CD14-positive monocyte (primary cell): ENCODE measurements around the gene C12orf57. TPM values are rescaled to one million over a fixed set of nuclear protein-coding genes. Genes with fewer than 3 reads are reported as not detected.
A peak's percentile ranks its signal among the peaks of the same experiment; 100 is the strongest.

ENCODE experiments used
- DNase-seq, 3 donors: peaks; one replicate each; pipeline ENCODE4 v3.0.0-alpha.2; 2011 to 2022
- H2AFZ ChIP-seq: 2 replicates; pipeline ENCODE4 v1.6.0; 2012; ENCODE audit warnings: mild to moderate bottlenecking, low read depth, low read length, inconsistent platforms; ENCODE audit not compliant: insufficient read depth, poor library complexity, severe bottlenecking
- H3K27ac ChIP-seq, 2 donors: 1 replicate in 1 of 2; 2 replicates in 1 of 2; pipeline ENCODE4 v1.5.1; 2012 to 2013; ENCODE audit warnings: low read length in 2 of 2, control low read depth in 1 of 2, inconsistent platforms in 1 of 2, low read depth in 1 of 2, mild to moderate bottlenecking in 1 of 2
- H3K27me3 ChIP-seq, 2 donors: one replicate each; pipeline versions ENCODE4 v1.6.0 to v1.6.1; 2011 to 2013; ENCODE audit warnings: low read length in 2 of 2; ENCODE audit not compliant: control insufficient read depth in 2 of 2, insufficient read depth in 2 of 2
- H3K36me3 ChIP-seq, 2 donors: replicated peaks in 1 of 2; 1 replicate in 1 of 2; 2 replicates in 1 of 2; pipeline versions ENCODE4 v1.5.1 to v1.6.1; 2012 to 2013; ENCODE audit warnings: low read length in 2 of 2, control low read depth in 1 of 2, inconsistent platforms in 1 of 2, mild to moderate bottlenecking in 1 of 2; ENCODE audit not compliant: insufficient read depth in 2 of 2, control insufficient read depth in 1 of 2
- H3K4me1 ChIP-seq, 2 donors: 1 replicate in 1 of 2; 2 replicates in 1 of 2; pipeline versions ENCODE4 v1.5.1 to v1.6.1; 2012 to 2013; ENCODE audit warnings: low read length in 2 of 2, control low read depth in 1 of 2, inconsistent platforms in 1 of 2, mild to moderate bottlenecking in 1 of 2, moderate library complexity in 1 of 2; ENCODE audit not compliant: insufficient read depth in 2 of 2, control insufficient read depth in 1 of 2
- H3K4me2 ChIP-seq: replicated peaks from 2 replicates; pipeline ENCODE3; 2012; ENCODE audit warnings: low read length, moderate library complexity, mild to moderate bottlenecking; ENCODE audit not compliant: poor library complexity, severe bottlenecking; ENCODE audit errors: extremely low read depth
- H3K4me3 ChIP-seq, 3 experiments: fragments of 200-600 bp in 1 of 3; sonication (generic) in 1 of 3; replicated peaks in 1 of 3; 1 replicate in 2 of 3; 2 replicates in 1 of 3; pipeline ENCODE4 v1.5.1; 2011 to 2013; ENCODE audit warnings: low read length in 3 of 3, mild to moderate bottlenecking in 3 of 3, control low read depth in 2 of 3, low read depth in 2 of 3, inconsistent platforms in 1 of 3, moderate library complexity in 1 of 3
- H3K79me2 ChIP-seq: 2 replicates; pipeline ENCODE4 v1.6.0; 2012; ENCODE audit warnings: mild to moderate bottlenecking, control low read depth, inconsistent platforms, low read length, moderate library complexity; ENCODE audit not compliant: insufficient read depth
- H3K9ac ChIP-seq: 2 replicates; pipeline ENCODE4 v1.6.0; 2017; ENCODE audit warnings: low read length, mild to moderate bottlenecking; ENCODE audit not compliant: insufficient read depth, poor library complexity, severe bottlenecking
- H3K9me3 ChIP-seq, 2 donors: replicated peaks in 1 of 2; 1 replicate in 1 of 2; 2 replicates in 1 of 2; pipeline versions ENCODE4 v1.5.1 to v1.6.1; 2012 to 2013; ENCODE audit warnings: low read length in 2 of 2, control low read depth in 1 of 2; ENCODE audit not compliant: control insufficient read depth in 1 of 2, insufficient read depth in 1 of 2
- H4K20me1 ChIP-seq: 2 replicates; pipeline ENCODE4 v1.6.0; 2012; ENCODE audit warnings: mild to moderate bottlenecking, low read length, control low read depth, moderate library complexity; ENCODE audit not compliant: insufficient read depth
- H3K27ac Mint-ChIP-seq, 7 donors: one replicate each; pipeline ENCODE4 v1.8.0; 2020; ENCODE audit warnings: mild to moderate bottlenecking in 7 of 7, mixed read lengths in 7 of 7, moderate library complexity in 6 of 7, inconsistent platforms in 2 of 7
- H3K27me3 Mint-ChIP-seq, 3 donors: one replicate each; pipeline ENCODE4 v1.8.0; 2021 to 2022; ENCODE audit warnings: low read depth in 3 of 3, mild to moderate bottlenecking in 3 of 3, mixed read lengths in 3 of 3, moderate library complexity in 3 of 3, inconsistent platforms in 1 of 3
- H3K36me3 Mint-ChIP-seq, 2 donors: one replicate each; pipeline ENCODE4 v1.8.0; 2020; ENCODE audit warnings: mixed read lengths in 2 of 2, inconsistent platforms in 1 of 2, mild to moderate bottlenecking in 1 of 2
- H3K4me1 Mint-ChIP-seq: one replicate; pipeline ENCODE4 v1.8.0; 2020; ENCODE audit warnings: mild to moderate bottlenecking, mixed read lengths
- H3K4me3 Mint-ChIP-seq, 2 donors: one replicate each; pipeline ENCODE4 v1.8.0; 2020; ENCODE audit warnings: mild to moderate bottlenecking in 2 of 2, mixed read lengths in 2 of 2, moderate library complexity in 1 of 2
- H3K9me3 Mint-ChIP-seq, 7 donors: one replicate each; pipeline ENCODE4 v1.8.0; 2020 to 2022; ENCODE audit warnings: mixed read lengths in 7 of 7, mild to moderate bottlenecking in 6 of 7, moderate library complexity in 6 of 7, inconsistent platforms in 2 of 7
- WGBS: methylation state at CpG from one replicate; pipeline ENCODE4 v1.1.5; 2013; ENCODE audit warnings: missing lambda C conversion rate; ENCODE audit not compliant: insufficient coverage; 5-methylcytosine and 5-hydroxymethylcytosine counted together
- intact Hi-C, 2 donors: fragments of 100-400 bp; cut with micrococcal nuclease; formaldehyde crosslinking; loops; one replicate each; pipeline versions ENCODE4 v1.15.0 to v1.15.1; 2023
- polyA plus RNA-seq, 3 donors: library from polyadenylated mRNA; depleted of rRNA in 1 of 3; unstranded in 2 of 3; stranded (reverse) in 1 of 3; fragments of 300-500 nt in 2 of 3; fragments of >200 nt in 1 of 3; fragmentation: Illumina TruSeq in 2 of 3; gene quantifications; 1 replicate in 2 of 3; 2 replicates in 1 of 3; pipeline ENCODE4 v1.2.3, GENCODE V29; 2012 to 2021
- TF ChIP-seq, protein P1 (sequence below): fragments of 200-600 bp; IDR thresholded peaks from one replicate; pipeline ENCODE4 v1.8.0; 2022; ENCODE audit warnings: antibody characterized with exemption, mild to moderate bottlenecking

C12orf57 gene
- polyA plus RNA-seq, 3 donors, result 19.1 to 59.2 (median 24.2) TPM

DNA sequence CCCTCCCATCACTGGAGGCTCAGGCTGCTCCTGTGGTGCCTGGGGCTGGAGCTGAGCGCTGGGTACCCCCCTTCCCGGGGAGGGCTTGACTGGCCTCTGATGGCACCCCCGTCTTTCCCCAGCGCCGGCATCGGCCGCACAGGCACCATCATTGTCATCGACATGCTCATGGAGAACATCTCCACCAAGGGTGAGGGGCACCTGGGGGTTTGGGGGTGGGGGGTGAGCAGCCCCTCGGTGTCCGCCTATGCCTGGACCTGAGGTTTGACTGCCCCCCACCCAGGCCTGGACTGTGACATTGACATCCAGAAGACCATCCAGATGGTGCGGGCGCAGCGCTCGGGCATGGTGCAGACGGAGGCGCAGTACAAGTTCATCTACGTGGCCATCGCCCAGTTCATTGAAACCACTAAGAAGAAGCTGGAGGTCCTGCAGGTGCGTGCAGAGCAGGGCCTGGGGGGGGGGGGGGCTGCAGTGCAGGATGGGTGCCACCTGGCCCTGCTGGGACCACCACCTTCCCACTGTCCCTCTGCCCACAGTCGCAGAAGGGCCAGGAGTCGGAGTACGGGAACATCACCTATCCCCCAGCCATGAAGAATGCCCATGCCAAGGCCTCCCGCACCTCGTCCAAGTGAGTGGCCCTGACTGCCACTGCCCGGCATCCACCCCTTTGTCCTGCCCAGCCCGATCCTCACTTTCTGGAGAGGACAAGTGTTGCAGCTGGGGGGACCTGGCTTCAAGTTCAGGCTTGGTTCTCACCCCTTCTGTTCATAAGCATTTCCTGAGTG lies 16.2 kb downstream of the C12orf57 start:
- 84% methylated on average over 22 of the region's 26 CpGs for WGBS
- Mint-ChIP-seq H3K27me3 (peaks cover 0 to 7% (median 0%) of the 10 kb centered on the region in 3 donors), H3K4me1 (peaks cover 93% of the 10 kb centered on the region), H3K4me3 (peak overlapping the region; percentile 56 to 77), H3K9me3 (peaks cover 0 to 2% (median 0%) of the 10 kb centered on the region in 7 donors), H3K36me3 (peaks cover 52 to 70% of the 10 kb centered on the region in 2 donors), H3K27ac (peak overlapping the region; percentile 93 to 99 (median 99))
- H3K4me1 ChIP-seq, result peaks cover 93 to 99% of the 10 kb centered on the region in 2 donors
- TF ChIP-seq, protein P1, sequence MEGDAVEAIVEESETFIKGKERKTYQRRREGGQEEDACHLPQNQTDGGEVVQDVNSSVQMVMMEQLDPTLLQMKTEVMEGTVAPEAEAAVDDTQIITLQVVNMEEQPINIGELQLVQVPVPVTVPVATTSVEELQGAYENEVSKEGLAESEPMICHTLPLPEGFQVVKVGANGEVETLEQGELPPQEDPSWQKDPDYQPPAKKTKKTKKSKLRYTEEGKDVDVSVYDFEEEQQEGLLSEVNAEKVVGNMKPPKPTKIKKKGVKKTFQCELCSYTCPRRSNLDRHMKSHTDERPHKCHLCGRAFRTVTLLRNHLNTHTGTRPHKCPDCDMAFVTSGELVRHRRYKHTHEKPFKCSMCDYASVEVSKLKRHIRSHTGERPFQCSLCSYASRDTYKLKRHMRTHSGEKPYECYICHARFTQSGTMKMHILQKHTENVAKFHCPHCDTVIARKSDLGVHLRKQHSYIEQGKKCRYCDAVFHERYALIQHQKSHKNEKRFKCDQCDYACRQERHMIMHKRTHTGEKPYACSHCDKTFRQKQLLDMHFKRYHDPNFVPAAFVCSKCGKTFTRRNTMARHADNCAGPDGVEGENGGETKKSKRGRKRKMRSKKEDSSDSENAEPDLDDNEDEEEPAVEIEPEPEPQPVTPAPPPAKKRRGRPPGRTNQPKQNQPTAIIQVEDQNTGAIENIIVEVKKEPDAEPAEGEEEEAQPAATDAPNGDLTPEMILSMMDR, result no peak
- no peaks in the 10 kb centered on the region for H3K27me3 ChIP-seq
- intact Hi-C loops, result loop anchor here (2.0 to 10.0 kb wide), 3 partner anchors 15 to 425 kb away; partner anchors contain the start of genes C12orf57 (in 2 of the 2), GAPDH (in 1 of the 2) and SPSB2 (in 1 of the 2)
- H3K4me3 ChIP-seq, result peak overlapping the region in 2 of 3 experiments; percentile 19 to 98
- DNase-seq, result no peak
- H4K20me1 ChIP-seq, result peaks cover 76% of the 10 kb centered on the region
- peaks cover 53 to 54% of the 10 kb centered on the region in 2 donors for H3K36me3 ChIP-seq
- no peaks in the 10 kb centered on the region for H3K9me3 ChIP-seq
- H3K27ac ChIP-seq, result peak overlapping the region; percentile 87 to 95
- no peak overlapping the region for H2AFZ ChIP-seq
- peak overlapping the region; percentile 68 for H3K9ac ChIP-seq
- peaks cover 56% of the 10 kb centered on the region for H3K79me2 ChIP-seq
- peak overlapping the region; percentile 92 for H3K4me2 ChIP-seq

DNA sequence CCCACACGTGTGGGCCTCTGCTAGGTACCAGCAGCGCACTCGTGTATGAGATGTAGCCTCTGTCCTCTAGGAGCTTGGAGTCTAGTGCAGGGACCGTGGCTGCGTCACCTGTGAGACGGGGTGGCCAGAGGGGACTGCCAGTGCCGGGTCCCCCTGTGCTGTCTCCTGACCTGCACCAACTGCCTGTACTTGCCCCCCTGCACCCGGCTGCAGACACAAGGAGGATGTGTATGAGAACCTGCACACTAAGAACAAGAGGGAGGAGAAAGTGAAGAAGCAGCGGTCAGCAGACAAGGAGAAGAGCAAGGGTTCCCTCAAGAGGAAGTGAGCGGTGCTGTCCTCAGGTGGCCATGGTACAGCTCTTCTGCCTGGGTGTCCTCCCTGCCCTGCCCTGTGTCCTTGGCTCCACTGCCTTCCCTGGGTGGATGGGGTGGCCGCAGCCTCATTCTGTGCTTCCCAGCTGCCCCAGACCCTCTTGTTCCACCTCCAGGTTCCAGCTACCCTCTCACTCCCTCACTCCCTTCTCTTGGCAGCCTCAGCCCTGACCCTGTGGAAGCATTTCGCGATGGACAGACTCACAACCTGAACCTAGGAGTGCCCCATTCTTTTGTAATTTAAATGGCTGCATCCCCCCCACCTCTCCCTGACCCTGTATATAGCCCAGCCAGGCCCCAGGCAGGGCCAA lies 16.9 kb downstream of the C12orf57 start:
- intact Hi-C loops, result loop anchor here (1.0 to 5.0 kb wide), 3 partner anchors 7 to 88 kb away; partner anchors contain the start of genes C12orf57 (in 1 of the 2) and SPSB2 (in 1 of the 2)
- no peaks in the 10 kb centered on the region for H3K9me3 ChIP-seq
- Mint-ChIP-seq H3K9me3 (peaks cover 0 to 2% (median 0%) of the 10 kb centered on the region in 7 donors), H3K36me3 (peaks cover 52 to 69% of the 10 kb centered on the region in 2 donors), H3K4me1 (peaks cover 92% of the 10 kb centered on the region), H3K27ac (peak overlapping the region; percentile 93 to 99 (median 96)), H3K4me3 (peak overlapping the region; percentile 65 to 77), H3K27me3 (peaks cover 0 to 7% (median 0%) of the 10 kb centered on the region in 3 donors)
- H3K9ac ChIP-seq, result peak overlapping the region; percentile 55
- peak overlapping the region; percentile 87 to 95 for H3K27ac ChIP-seq
- peak overlapping the region; percentile 92 for H3K4me2 ChIP-seq
- TF ChIP-seq, protein P1, result peak; percentile 43
- H3K4me1 ChIP-seq, result peaks cover 88 to 96% of the 10 kb centered on the region in 2 donors
- no peak overlapping the region for H2AFZ ChIP-seq
- H4K20me1 ChIP-seq, result peaks cover 69% of the 10 kb centered on the region
- DNase-seq, result peak; percentile 51 to 68 (median 60)
- peak overlapping the region in 1 of 3 experiments; percentile 98 for H3K4me3 ChIP-seq
- peaks cover 51 to 52% of the 10 kb centered on the region in 2 donors for H3K36me3 ChIP-seq
- H3K79me2 ChIP-seq, result peaks cover 49% of the 10 kb centered on the region
- H3K27me3 ChIP-seq, result no peaks in the 10 kb centered on the region
- WGBS, result 70% methylated on average over 10 of the region's 13 CpGs
